ENCODE results near the gene SMOC2. TPM values are rescaled to one million over a fixed set of nuclear protein-coding genes. Genes with fewer than 3 reads are reported as not detected.

SMOC2 gene
- polyA plus RNA-seq, 1 experiment, result not detected

- CTCF ChIA-PET, result no interaction called here
- no peak for DNase-seq (ENCODE audit: low read depth, low spot score)
- no peak overlapping the region for H3K4me3 ChIP-seq (ENCODE audit: low read depth, low read length)
- no peak overlapping the region for H3K27ac ChIP-seq (ENCODE audit: low read depth, low read length)
- H3K27me3 ChIP-seq (ENCODE audit: control insufficient read depth, insufficient read depth, low read length), result no peaks in the 10 kb centered on the region
- POLR2A ChIA-PET, result no interaction called here
- no peak for TF ChIP-seq CTCF (IDR thresholded peaks at IDR 0.05; ENCODE audit: low read depth, low read length)
- H3K9me3 ChIP-seq (ENCODE audit: control insufficient read depth, insufficient read depth, low read length), result peaks cover 51% of the 10 kb centered on the region
Observed at GRCh38 chr6:168632694-168633093, 191.7 kb downstream of the SMOC2 start.

- Histone ChIP-seq H3K9me3 (ENCODE audit: control insufficient read depth, insufficient read depth, low read length) (peaks cover 51% of the 10 kb centered on the region), H3K27me3 (ENCODE audit: control insufficient read depth, insufficient read depth, low read length) (no peaks in the 10 kb centered on the region), H3K27ac (ENCODE audit: low read depth, low read length) (no peak overlapping the region), H3K4me3 (ENCODE audit: low read depth, low read length) (no peak overlapping the region)
- TF ChIP-seq CTCF (IDR thresholded peaks at IDR 0.05; ENCODE audit: low read depth, low read length), result no peak
- no peak for DNase-seq (ENCODE audit: low read depth, low spot score)
- ChIA-PET POLR2A (no interaction called here), CTCF (interaction anchor here (0.6 kb wide), 1 partner anchor 221 kb away, joined by 3 read pairs; no protein-coding TSS in a partner anchor)
Observed at GRCh38 chr6:168634541-168635328, 193.8 kb downstream of the SMOC2 start.

- POLR2A ChIA-PET, result no interaction called here
- Histone ChIP-seq H3K27me3 (ENCODE audit: control insufficient read depth, insufficient read depth, low read length) (no peaks in the 10 kb centered on the region), H3K4me3 (ENCODE audit: low read depth, low read length) (no peak overlapping the region), H3K9me3 (ENCODE audit: control insufficient read depth, insufficient read depth, low read length) (peaks cover 53% of the 10 kb centered on the region), H3K27ac (ENCODE audit: low read depth, low read length) (no peak overlapping the region)
- CTCF ChIA-PET, result no interaction called here
- TF ChIP-seq CTCF (IDR thresholded peaks at IDR 0.05; ENCODE audit: low read depth, low read length), result no peak
- DNase-seq (ENCODE audit: low read depth, low spot score), result no peak
Observed at GRCh38 chr6:168636147-168637004, 195.4 kb downstream of the SMOC2 start.

- no peak for TF ChIP-seq CTCF (IDR thresholded peaks at IDR 0.05; ENCODE audit: low read depth, low read length)
- DNase-seq (ENCODE audit: low read depth, low spot score), result no peak
- H3K9me3 ChIP-seq (ENCODE audit: control insufficient read depth, insufficient read depth, low read length), result peaks cover 56% of the 10 kb centered on the region
- ChIA-PET POLR2A (no interaction called here), CTCF (no interaction called here)
- no peak overlapping the region for H3K4me3 ChIP-seq (ENCODE audit: low read depth, low read length)
- no peaks in the 10 kb centered on the region for H3K27me3 ChIP-seq (ENCODE audit: control insufficient read depth, insufficient read depth, low read length)
- H3K27ac ChIP-seq (ENCODE audit: low read depth, low read length), result no peak overlapping the region
Observed at GRCh38 chr6:168637834-168638233, 196.8 kb downstream of the SMOC2 start.
